Limb (tissue), 2 donors: ENCODE results near the gene JMJD8.

Experiments used
- DNase-seq, 2 donors: peaks; one replicate each; pipeline ENCODE4 v3.0.0-alpha.2; 2016; ENCODE audit errors: extremely low spot score in 2 of 2

JMJD8 gene, protein sequence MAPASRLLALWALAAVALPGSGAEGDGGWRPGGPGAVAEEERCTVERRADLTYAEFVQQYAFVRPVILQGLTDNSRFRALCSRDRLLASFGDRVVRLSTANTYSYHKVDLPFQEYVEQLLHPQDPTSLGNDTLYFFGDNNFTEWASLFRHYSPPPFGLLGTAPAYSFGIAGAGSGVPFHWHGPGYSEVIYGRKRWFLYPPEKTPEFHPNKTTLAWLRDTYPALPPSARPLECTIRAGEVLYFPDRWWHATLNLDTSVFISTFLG

DNA sequence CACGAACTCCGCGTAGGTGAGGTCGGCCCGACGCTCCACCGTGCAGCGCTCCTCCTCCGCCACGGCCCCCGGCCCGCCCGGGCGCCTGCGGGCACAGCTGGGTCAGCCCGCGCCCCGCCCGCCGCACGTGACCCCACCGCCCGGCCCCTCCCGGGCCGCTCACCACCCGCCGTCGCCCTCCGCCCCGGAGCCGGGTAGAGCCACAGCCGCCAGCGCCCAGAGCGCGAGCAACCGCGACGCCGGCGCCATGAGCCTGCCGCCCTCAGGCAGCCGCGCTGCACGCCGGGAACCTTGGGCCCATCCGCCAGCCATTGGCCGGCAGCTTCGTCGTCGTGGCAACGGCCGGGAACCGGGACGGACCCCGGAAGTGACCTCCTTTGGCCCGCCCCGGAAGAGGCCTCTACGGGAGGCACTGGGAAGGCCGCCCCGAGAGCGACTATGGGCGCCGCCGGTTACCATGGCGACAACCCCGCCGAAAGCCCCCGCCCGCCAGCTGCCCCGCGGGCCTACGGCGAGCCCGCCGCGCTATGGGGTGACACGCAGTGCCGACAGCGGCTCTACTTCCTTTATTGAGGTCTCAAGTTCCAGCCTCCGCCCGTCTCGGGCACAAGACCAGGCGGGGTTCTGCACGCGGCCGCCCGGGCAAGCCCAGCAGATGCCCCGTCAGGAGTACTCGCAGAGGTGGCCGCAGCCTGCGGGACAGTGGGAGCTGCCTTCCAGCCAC, at the start of gene JMJD8:
TSS of gene JMJD8 (minus strand) at position 264 of the 724 bp plus-strand sequence. CDS start at position 249, 15 bp downstream.
- peak; percentile 95 to 97 for DNase-seq

DNA sequence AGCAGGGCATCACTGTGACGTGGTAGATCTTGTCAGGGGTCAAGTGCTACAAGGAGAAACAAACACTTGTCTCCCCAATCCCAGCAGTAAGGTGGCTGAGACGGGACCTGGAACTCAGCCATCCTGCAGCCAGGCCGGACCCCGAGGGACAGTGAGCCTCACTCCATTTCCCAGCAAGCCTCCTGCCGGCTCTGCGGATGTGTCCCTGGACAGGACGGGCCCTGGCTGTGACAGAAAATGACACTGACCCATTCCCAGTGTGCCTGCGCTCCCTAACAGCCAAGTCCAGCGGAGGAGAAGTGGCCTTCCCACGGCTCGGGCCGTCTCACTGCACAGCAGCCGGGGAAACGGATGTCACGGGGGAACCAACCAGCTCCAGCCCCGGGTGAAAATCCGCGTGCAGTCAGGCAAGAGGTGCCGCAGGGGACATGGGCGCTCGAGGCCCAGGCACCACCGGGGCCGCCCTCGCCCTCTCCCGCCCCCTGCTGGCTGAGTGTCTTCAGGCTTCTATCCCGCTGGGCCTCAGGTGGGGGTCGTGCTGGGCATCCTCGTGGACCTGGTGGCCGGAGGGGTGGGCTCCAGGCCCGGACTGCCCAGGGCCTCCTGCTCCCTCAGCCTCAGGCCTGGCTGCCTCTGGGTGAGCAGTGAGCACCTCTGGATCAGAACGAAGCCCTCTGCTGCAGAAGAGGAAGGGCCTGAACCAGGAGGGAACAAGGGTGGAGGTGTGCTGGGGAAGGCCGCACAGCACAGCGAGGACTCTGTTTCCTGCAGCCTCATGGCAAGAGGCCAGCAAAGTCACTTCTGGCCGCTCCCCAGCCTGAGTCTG, 49.5 kb upstream of the JMJD8 start:
- DNase-seq = no peak

DNA sequence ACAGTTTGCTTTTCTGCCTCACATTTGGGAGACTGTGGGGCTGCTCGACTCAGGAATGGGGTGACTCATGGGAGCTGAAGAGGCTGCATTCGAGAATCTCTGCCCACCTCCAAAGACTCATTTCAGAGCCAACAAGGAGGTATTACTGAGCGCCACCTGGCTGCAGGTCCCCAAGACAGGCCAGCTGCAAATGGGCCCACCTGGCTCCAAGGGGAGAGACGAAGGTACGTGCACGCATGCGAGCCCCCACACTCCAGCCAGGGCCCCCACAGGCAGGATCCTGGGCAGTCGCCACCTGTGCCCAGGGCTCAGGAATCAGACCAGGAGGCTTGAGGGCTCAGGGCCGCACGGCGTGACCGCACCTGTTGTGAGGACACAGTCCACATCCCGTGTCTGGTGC, 48.8 kb upstream of the JMJD8 start:
- DNase-seq = no peak

DNA sequence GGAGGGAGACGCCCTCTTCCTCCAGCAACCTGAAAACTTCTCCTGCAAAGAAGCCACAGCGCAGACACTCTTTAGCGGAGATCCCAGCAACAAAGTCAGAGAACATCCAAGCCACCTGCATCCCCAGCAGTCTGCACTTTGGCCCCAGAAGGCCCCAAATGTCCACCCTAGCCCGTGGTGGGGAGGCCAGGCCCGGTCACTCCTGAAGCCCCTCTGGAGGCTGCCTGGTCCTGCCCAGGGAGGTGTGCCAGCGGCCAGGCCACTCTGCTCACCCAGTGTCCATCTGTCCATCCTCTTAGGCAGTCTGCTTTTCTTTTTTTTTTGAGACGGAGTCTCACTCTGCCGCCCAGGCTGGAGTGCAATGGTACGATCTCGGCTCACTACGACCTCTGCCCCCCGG, 48.2 kb upstream of the JMJD8 start:
- no peak for DNase-seq

DNA sequence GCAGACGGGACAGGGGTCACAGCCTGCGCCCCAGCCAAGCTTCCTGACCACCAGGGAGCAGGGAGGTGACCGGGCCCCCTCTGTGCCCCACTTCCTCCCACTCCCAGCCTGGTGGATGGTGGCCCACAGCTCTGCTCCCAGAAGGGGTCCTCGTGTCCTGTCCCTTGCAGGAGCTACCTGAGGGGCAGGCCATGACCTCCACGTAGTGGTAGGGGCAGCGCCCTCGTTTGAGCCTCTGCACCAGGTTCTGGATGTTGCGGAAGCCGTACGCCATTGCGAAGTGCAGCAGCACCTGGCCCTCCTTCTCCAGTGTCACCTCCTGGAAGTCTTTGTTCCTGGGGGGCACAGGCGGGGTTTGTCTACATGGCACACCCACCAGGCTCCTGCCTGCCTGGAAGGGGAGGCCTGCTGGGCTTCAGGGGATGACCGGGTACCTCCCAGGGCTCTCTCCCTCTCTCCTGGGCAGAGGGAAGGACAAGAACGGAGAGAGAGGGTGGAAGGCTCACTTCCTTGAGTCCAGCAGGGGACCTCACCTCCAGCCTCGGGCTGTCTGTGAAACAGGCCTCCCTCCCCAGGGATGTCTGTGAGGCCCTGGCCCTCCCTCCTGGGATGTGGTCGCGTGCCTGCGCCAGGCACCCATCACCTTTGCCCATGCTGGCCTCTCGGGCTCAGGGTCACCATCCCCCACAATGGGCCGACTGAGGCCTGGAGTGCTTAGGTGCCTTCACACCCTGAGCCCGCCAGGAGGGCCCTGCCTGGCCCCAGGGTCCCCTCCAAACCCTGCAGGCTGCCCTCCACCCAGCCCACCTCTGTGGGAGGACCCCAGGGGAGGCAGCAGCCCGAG, 46.8 kb upstream of the JMJD8 start:
- DNase-seq = no peak

DNA sequence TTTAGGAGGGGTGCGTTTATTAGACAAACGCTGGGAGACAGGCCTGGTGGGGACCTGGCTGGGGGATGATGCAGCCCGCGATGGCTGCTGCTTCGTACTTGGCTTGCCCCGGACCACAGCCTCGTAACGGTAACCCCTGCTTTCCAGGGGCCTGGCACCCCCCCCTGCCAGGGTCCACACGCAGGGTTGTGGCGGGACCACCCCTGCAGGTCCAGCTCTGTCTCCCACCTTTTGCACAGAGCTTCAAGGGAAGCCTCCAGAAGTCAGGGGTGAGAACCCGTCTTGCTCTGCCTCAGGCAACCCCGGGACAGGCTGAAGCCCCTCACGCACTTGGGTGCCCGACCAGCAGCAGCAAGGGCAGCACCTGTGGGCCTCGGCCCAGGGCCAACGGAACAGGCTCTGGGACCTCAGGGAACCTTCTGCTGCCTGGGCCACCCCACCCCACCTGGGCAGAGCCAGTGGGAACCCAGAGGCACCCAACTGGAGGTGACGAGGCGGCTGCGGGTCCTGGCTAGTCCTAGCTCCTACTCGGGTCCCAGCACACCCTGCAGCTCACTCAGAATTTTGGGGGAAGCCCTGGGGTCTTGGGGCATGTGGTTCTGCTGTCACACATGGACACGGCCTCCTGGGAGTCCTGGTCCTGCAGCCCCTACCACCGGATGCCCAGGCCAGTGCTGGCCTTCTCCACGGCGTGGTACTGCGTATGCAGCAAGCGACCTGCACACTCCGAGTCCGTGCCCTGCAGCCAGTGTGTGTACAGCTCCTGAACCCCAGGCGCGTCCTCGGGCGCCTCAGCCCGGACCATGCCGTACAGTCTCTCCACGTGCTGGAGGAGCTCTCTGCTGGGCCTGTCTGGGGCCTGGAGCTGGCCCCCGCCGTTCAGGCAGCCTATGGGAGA, 45.9 kb upstream of the JMJD8 start:
- no peak for DNase-seq

DNA sequence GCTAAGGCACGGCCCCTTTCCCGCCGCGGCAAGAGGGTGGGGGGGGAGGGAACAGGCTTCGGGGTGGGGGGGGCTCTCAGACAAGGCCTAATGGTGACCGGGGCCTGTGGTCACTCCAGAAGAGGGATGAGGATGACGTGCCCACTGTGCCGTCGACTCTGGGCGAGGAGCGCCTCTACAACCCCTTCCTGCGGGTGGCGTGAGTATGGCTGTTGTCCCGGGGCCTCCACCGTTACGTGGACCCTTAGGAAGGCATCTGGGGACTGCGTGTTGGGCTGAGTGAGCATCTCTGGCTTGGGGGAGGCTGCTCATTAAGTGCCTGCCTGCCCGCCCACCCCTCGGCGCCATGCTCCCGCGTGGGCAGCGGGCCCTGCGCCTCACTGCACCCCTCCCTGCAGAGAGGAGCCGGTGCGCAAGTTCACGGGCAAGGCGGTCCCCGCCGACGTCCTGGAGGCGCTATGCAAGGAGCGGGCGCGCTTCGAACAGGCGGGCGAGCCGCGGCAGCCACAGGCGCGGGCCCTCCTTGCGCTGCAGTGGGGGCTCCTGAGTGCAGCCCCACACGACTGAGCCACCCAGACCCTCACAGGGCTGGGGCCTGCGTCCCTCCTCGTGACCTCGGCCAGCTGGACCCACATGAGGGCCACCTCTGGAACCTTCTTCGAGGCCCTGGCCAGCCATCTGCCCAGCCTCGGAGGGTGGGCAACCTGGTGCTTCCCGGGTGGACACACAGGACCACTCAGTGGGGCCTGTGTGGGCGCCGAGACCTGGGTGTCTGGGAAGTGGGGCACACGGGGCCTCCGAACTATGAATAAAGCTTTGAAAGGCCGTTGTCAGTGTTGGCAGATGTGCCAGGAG, 45.0 kb upstream of the JMJD8 start:
- no peak for DNase-seq

DNA sequence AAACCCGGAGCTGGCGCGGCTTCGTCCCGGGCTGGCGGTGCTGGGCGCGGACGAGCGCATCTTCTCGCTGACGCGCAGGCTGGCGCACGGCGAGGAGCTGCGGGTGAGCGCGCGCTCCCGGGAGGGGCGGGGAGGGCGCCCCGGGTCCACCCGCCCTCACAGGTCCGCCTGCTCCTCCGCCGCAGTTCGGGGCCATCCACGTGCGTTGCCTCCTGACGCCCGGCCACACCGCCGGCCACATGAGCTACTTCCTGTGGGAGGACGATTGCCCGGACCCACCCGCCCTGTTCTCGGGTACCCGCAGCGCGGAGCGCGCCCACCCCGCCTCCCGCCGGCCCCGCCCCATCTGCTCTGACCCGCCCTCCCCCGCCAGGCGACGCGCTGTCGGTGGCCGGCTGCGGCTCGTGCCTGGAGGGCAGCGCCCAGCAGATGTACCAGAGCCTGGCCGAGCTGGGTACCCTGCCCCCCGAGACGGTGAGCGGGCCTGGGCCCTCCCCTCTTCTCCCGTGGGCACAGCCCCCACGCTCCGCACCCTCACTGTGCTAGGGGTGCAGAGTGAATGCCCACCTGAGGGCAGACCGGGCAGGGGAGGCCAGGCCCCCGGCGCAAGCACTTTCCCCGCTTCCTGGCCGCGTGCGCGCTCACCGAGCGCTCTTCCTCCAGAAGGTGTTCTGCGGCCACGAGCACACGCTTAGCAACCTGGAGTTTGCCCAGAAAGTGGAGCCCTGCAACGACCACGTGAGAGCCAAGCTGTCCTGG, 44.2 kb upstream of the JMJD8 start:
- peak in 1 of 2 donors; percentile 77 for DNase-seq

DNA sequence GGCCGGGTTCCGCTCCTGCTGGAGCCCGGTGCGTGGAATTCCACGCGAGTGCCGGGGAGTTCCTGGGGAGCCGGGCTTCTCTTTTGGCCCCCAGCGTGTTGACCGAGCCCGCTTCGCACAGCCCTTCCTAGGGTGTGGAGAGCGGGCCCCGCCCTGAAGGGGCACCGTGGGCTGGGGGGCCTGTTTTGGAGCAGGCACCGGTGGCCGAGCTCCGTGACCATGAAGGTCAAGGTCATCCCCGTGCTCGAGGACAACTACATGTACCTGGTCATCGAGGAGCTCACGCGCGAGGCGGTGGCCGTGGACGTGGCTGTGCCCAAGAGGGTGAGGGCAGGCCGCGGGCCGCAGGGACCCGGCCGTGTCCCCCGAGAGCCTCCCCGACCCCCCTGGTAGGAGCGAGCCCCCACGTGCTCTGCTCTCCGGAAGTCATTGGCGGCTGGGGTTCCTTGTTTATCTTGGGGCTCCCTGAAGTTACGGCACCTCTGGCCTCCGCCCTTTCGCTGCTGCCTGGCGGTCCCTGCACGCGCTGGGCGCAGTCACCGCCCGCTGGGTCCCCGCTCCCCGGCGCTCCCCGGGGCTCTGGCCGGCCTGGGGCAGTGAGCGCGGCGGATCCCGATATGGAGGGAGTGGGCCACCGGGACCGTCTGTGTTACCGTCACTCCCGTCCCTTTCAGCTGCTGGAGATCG, 43.3 kb upstream of the JMJD8 start:
- peak in 1 of 2 donors; percentile 51 for DNase-seq

DNA sequence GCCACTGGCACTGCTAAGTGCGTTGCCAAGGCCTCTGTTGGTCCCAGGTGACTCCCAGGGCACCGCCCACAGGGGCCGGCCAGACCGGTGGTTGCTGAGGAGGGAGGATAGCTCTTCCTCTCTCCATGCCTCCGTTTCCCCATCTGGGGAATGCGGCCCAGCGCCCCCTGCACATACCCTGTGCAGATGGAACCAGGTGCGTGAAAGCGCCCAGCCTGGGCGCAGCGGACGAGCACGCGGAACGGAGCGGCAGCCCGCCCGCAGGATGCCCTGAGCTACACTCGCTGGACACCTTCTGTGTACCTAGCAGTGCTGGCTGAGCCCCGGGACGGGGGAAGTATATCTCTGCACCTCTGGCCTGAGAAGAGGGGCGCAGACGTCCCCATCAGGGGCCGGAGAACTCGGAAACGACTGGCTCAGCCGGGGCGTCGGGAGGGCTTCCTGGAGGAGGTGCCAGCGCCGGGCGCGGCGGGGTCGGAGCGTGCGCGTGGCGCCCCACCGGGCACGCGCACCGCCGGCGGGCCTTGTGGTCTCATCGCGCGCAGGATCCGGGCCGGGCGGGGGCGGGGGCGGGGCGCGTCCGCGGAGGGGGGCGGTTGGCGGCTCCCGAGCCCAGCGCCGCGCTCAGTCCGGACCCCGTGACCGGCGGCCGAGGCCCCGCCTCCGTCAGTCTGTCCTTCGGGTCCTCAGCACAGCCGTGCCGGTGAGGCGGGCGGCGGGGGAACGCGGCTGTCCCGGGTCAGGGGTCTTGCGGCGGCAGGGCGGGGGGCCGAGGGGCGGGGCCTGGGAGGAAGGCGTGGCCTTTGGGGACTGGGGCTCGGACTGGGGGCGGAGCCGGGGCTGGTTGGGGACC, 42.5 kb upstream of the JMJD8 start, which contains the start of the genes CCDC78 and HAGHL:
TSS of gene CCDC78 (minus strand) at position 6 of the 853 bp plus-strand sequence. CDS start 76 bp downstream, outside the sequence.
TSS of gene HAGHL (plus strand) at position 669 of the 853 bp plus-strand sequence. CDS start 404 bp downstream, outside the sequence.
- DNase-seq = peak in 1 of 2 donors; percentile 81

DNA sequence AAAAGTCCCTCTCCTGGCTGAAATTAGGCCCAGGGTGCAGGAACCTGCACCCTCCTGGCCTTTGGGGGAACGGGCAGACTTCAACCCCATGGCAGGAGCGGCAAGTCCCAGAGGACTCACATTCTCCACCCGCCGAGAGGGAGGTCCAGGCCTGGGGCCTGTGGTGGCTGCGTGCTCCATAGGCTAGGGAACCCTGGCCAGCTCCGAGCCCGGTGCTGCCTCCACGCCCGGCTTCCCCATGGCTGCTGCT, 42.0 kb upstream of the JMJD8 start:
- no peak for DNase-seq

DNA sequence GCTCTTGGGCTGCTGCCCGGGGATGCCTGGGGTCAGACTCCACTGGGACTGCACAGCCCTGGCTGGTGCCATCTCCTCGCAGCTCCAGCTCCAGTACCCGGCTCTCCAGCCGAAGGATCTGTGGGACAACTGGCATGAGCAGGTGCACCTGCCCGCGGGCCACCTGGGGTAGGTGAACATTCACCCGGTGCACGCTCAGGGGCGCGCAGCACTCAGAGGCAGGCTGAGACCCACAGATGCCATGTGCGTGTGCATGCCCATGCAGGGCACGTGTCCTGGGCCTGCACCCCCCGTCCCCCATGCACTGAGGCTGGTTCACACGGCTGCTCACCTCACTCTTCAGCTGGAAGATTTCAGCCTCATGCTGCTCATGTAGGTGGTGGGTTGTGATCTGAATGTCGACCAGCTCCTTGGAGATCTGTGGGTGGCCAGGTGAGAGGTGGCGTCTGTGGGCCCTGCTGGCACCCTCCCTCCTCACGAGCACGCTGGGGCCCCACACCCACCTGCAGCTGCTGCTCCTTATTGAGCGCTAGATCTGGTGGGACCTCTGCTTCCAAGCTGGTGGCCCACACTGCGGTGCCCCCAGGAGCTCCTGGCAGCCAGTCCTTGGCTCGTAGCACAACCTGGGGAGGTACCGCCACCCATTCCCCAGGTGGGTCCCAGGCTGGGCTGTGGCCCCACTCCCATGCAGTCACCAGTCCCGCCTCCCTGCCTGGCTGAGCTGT, 41.5 kb upstream of the JMJD8 start:
- no peak for DNase-seq

DNA sequence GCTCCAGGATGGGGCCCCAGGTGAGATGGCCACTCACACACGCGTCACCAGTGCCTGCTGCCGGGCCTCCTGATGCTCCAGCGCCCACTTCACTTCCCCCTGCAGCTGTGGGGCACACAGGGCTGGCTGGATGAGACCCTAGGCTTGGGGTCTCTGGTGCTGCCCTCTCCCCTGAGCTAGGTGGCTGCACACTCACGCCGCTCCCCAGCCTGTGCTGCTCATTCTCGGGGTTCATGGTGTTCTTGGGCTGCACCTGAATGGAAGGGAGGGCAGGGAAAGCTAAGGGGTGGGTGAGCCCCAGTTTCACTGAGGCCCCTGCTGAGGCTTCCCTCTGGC, 40.9 kb upstream of the JMJD8 start:
- DNase-seq = no peak

DNA sequence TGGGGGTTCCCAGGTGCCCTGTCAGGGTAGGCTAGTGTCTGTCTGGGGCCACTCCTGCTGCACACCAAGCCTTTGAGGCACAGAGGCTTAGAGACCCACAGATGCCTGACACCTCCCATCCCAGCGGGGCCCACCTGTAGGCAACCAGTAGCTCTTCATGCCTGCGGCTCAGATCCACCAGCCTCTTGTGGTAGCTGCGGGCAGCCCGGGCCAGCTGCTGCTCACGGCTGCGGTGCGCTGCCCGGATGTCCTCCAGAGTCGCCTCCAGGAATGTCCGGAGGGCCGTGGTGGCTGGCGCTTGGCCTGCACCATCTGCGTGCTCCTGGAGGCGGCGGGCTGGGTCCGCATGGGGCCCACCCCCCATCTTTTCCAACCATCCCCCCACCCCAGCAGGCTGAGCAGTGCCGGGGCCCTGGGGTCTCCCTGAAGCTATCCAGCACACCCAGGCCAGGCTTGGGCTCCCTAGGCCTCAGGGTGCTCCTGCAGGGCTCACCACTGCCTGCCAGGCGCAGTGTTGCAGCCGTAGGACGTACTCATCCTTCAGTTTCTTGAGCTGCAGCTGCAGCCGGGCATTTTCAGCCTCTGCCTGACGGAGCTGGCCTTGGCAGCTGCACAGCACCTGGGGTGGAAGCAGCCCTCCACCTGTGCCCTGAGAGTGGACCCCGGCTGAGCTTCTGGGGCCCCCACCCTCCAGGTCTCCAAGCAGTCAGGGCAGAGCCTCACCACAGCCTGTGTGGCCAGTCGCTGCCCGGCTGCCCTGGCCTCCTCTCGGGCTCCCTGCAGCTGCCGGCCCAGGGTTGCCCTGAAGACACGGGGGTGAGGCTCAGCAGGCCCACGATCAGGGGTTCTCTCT, 40.3 kb upstream of the JMJD8 start:
- no peak for DNase-seq

DNA sequence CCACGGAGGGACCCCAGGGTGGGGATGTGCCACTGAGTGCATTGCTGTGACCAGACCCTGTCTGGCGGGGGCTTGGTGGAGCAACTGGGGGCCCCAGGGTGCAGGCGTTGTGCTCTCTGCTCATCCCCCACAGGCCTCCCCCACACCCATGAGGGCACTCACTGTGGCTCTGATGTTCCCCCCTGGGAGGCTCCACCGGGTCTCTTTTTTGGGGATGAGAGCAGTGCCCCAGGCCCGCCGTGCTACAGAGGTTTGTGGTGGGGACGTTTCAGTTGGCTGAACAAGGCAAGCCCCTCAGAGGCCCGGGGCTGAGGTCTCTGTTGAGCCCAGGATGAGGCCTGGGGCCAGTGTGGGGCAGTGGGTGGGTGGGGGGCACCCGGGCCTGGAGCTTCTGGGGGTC, 39.6 kb upstream of the JMJD8 start:
- DNase-seq = no peak
